HepG2 (cell line): ENCODE results near the gene APOM. TPM values are rescaled to one million over a fixed set of nuclear protein-coding genes. Genes with fewer than 3 reads are reported as not detected.

ENCODE experiments used
- ATAC-seq: fragments of 200-7000 bp; cut with Tn5 transposase; 3 replicates; pipeline ENCODE4 v1.9.1; 2020; ENCODE audit warnings: mild to moderate bottlenecking, moderate library complexity
- BruUV-seq: library from RNA; stranded (reverse); fragments of 400-500 nt; replicated peaks from 2 replicates; lab custom pipeline; 2021; lab: Mats Ljungman, UMichigan
- CTCF ChIA-PET: fragments of 300-600 bp; formaldehyde crosslinking; extraction: SDS; loops from one replicate; lab custom pipeline; 2021; ENCODE audit warnings: low total read pairs, inconsistent platforms, low intra/inter-chr PET ratio; lab: Yijun Ruan, JAX
- POLR2A ChIA-PET: fragments of 350-600 bp; sonication (Branson Sonifier 250); formaldehyde crosslinking; loops from one replicate; lab custom pipeline; 2020; ENCODE audit warnings: antibody characterized with exemption, inconsistent platforms; lab: Yijun Ruan, JAX
- DNase-seq: peaks from one replicate; pipeline ENCODE4 v3.0.0-alpha.2; 2015; ENCODE audit warnings: low spot score
- FAIRE-seq: peaks from 3 replicates; lab custom pipeline; 2011; peaks lifted over from hg19 to GRCh38; lab: Jason Lieb, UNC
- H2AFZ ChIP-seq: one replicate; pipeline ENCODE4 v1.6.1; 2011; ENCODE audit warnings: low read length, inconsistent platforms
- H3K27ac ChIP-seq: fragments of 300-600 bp; 3 replicates; pipeline ENCODE4 v1.8.0; 2011; ENCODE audit warnings: mixed run types, mild to moderate bottlenecking, mixed read lengths, low read length, inconsistent platforms; ENCODE audit not compliant: insufficient read depth; ENCODE audit errors: extremely low read length
- H3K27me3 ChIP-seq, 2 experiments: fragments of 200-600 bp in 1 of 2; 2 replicates in 1 of 2; 3 replicates in 1 of 2; pipeline versions ENCODE4 v1.6.0 to v1.8.0; 2011; ENCODE audit warnings: low read length in 2 of 2, mild to moderate bottlenecking in 2 of 2, moderate library complexity in 2 of 2, inconsistent platforms in 1 of 2; ENCODE audit not compliant: insufficient read depth in 2 of 2, control insufficient read depth in 1 of 2
- H3K36me3 ChIP-seq, 2 experiments: fragments of 200-600 bp in 1 of 2; replicated peaks in 1 of 2; 2 replicates in 1 of 2; 3 replicates in 1 of 2; pipeline versions ENCODE4 v1.5.1 to v1.8.0; 2011; ENCODE audit warnings: low read length in 2 of 2, inconsistent platforms in 1 of 2; ENCODE audit not compliant: insufficient read depth in 2 of 2, control insufficient read depth in 1 of 2
- H3K4me1 ChIP-seq: 2 replicates; pipeline ENCODE4 v1.5.1; 2012; ENCODE audit warnings: low read length, inconsistent platforms; ENCODE audit not compliant: insufficient read depth
- H3K4me2 ChIP-seq: 2 replicates; pipeline ENCODE4 v1.6.0; 2011; ENCODE audit warnings: low read depth, low read length, inconsistent platforms
- H3K4me3 ChIP-seq, 3 experiments: fragments of 200-600 bp in 1 of 3; sonication (generic), shearing (Covaris generic) in 1 of 3; replicated peaks in 1 of 3; 2 replicates each; pipeline ENCODE4 v1.5.1; 2011 to 2016; ENCODE audit warnings: low read length in 3 of 3, inconsistent platforms in 2 of 3, low read depth in 2 of 3, mild to moderate bottlenecking in 2 of 3, control low read depth in 1 of 3, mixed read lengths in 1 of 3; ENCODE audit not compliant: insufficient read depth in 1 of 3
- H3K79me2 ChIP-seq: one replicate; pipeline ENCODE4 v1.6.1; 2011; ENCODE audit warnings: low read length, inconsistent platforms; ENCODE audit not compliant: insufficient read depth
- H3K9ac ChIP-seq: 2 replicates; pipeline ENCODE4 v1.6.0; 2011; ENCODE audit warnings: mild to moderate bottlenecking, low read depth, low read length, inconsistent platforms; ENCODE audit not compliant: insufficient read depth
- H3K9me3 ChIP-seq: 2 replicates; pipeline ENCODE4 v1.5.1; 2012; ENCODE audit warnings: mild to moderate bottlenecking, low read length
- H4K20me1 ChIP-seq: 2 replicates; pipeline ENCODE4 v1.6.0; 2011; ENCODE audit warnings: inconsistent platforms, mild to moderate bottlenecking, low read length, moderate library complexity; ENCODE audit not compliant: insufficient read depth
- CEBPZ ChIP-seq: IDR thresholded peaks from 2 replicates; pipeline ENCODE4 v1.6.1; 2012; ENCODE audit warnings: low read length, improper control_type of control experiment
- DZIP1 ChIP-seq: sonication (generic); formaldehyde crosslinking; IDR thresholded peaks from 2 replicates; pipeline ENCODE4 v1.5.0; 2020; ENCODE audit warnings: mild to moderate bottlenecking, missing genetic modification reagents
- HMG20A ChIP-seq: IDR thresholded peaks from 2 replicates; pipeline ENCODE4 v1.6.1; 2016; ENCODE audit warnings: borderline replicate concordance
- ISL2 ChIP-seq: sonication (generic); formaldehyde crosslinking; IDR thresholded peaks from 2 replicates; pipeline ENCODE4 v1.5.0; 2020; ENCODE audit warnings: missing genetic modification reagents
- KDM1A ChIP-seq: IDR thresholded peaks from 2 replicates; pipeline ENCODE4 v1.6.1; 2016; ENCODE audit warnings: missing compliant biosample characterization
- MTA3 ChIP-seq: sonication (generic); formaldehyde crosslinking; IDR thresholded peaks from 2 replicates; pipeline ENCODE4 v1.4.0; 2020; ENCODE audit warnings: missing genetic modification reagents
- NFATC3 ChIP-seq: sonication (generic); formaldehyde crosslinking; IDR thresholded peaks from 2 replicates; pipeline ENCODE4 v1.5.1; 2020; ENCODE audit warnings: mild to moderate bottlenecking, missing genetic modification reagents
- SMAD9 ChIP-seq: sonication (generic); formaldehyde crosslinking; IDR thresholded peaks from 2 replicates; pipeline ENCODE4 v1.5.1; 2020; ENCODE audit warnings: mild to moderate bottlenecking, missing genetic modification reagents
- XRCC5 ChIP-seq: fragments of 200-400 bp; formaldehyde crosslinking; optimal IDR thresholded peaks from 2 replicates; pipeline ENCODE3; 2017; ENCODE audit warnings: mild to moderate bottlenecking, low read length
- ZNF3 ChIP-seq: IDR thresholded peaks from 2 replicates; pipeline ENCODE4 v1.7.0; 2017; ENCODE audit warnings: inconsistent platforms
- ZNF616 ChIP-seq: sonication (generic); formaldehyde crosslinking; IDR thresholded peaks from 2 replicates; pipeline ENCODE4 v1.5.0; 2020; ENCODE audit warnings: low read depth, mild to moderate bottlenecking, missing genetic modification reagents
- ZNF768 ChIP-seq: sonication (generic); formaldehyde crosslinking; IDR thresholded peaks from 2 replicates; pipeline ENCODE4 v1.4.0; 2020; ENCODE audit warnings: missing genetic modification reagents
- ZSCAN12 ChIP-seq: sonication (generic); formaldehyde crosslinking; IDR thresholded peaks from 2 replicates; pipeline ENCODE4 v1.9.0; 2021; ENCODE audit warnings: mild to moderate bottlenecking, missing genetic modification reagents
- WGBS: methylation state at CpG from one replicate; pipeline ENCODE4 v1.1.6; 2017; ENCODE audit warnings: low lambda C conversion rate; 5-methylcytosine and 5-hydroxymethylcytosine counted together
- in situ Hi-C: cut with HindIII; loops from 2 replicates; pipeline ENCODE4 v1.10.0; 2017; ENCODE audit warnings: low pct_unique_long_range_greater_than_20kb; ENCODE audit not compliant: extremely low pct_ligation_motif_present
- intact Hi-C: fragments of 100-400 bp; cut with micrococcal nuclease; formaldehyde crosslinking; loops from one replicate; pipeline ENCODE4 v1.10.0; 2022; ENCODE audit not compliant: unreplicated experiment
- polyA plus RNA-seq, 8 experiments: library from polyadenylated mRNA; depleted of rRNA in 3 of 8; stranded (reverse) in 7 of 8; unstranded in 1 of 8; fragments of >200 nt; fragmentation: Illumina TruSeq in 4 of 8; extraction: Trizol in 4 of 8; gene quantifications; 2 replicates each; pipeline versions ENCODE4 v1.2.1 to v1.2.3, GENCODE V29; 2011 to 2016; ENCODE audit warnings: low read depth in 4 of 8, missing spikeins in 1 of 8, mixed read lengths in 1 of 8; ENCODE audit not compliant: insufficient read depth in 1 of 8
- total RNA-seq, 5 experiments: library from RNA; depleted of rRNA; stranded (reverse); fragments of >200 nt; fragmentation: Illumina TruSeq; extraction: Trizol; gene quantifications; 2 replicates each; pipeline ENCODE4 v1.2.3, GENCODE V29; 2016; ENCODE audit warnings: low read depth in 1 of 5
- TF ChIP-seq, protein P1 (sequence below): sonication (generic); formaldehyde crosslinking; IDR thresholded peaks from 2 replicates; pipeline ENCODE4 v1.4.0; 2020; ENCODE audit warnings: missing genetic modification reagents
- TF ChIP-seq, protein P2 (sequence below): sonication (generic); formaldehyde crosslinking; IDR thresholded peaks from 2 replicates; pipeline ENCODE4 v1.5.0; 2020; ENCODE audit warnings: missing genetic modification reagents, mild to moderate bottlenecking, borderline replicate concordance

The APOM gene
- total and polyA plus RNA-seq, 2 of the 13 experiments (the other 11 are each of a cell fraction or from before 2014, with no cell fraction given) = 98.2 to 1,140 TPM

GRCh38 chr6:31690231-31691077 is 34.8 kb downstream of the APOM start (continued):
- TF ChIP-seq XRCC5 = peak; percentile 37

DNA sequence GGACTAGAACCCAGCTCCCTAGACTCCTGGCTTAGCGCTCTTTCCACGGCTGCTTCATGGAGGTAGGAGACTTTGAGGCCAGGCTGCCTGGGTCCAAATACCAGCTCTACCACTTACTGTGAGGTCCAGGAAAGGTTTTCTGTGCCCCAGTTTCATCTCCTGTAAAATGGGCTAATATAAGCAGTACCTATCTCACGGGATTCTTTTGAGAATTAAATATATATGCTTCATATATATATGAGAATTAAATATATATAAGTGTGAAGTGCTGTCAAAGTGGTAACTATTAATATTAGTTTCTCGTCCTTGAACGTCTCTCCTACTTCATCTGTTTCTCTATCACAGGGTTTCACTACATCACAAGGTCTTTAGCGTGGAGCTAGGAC is 35.4 kb downstream of the APOM start:
- Histone ChIP-seq H3K9me3 (no peaks in the 10 kb centered on the region), H3K79me2 (no peaks in the 10 kb centered on the region), H3K4me3 (no peak overlapping the region), H3K27me3 (no peaks in the 10 kb centered on the region), H3K9ac (no peak overlapping the region), H3K36me3 (peaks cover 62 to 75% of the 10 kb centered on the region in 2 experiments), H2AFZ (no peak overlapping the region), H3K4me2 (no peak overlapping the region), H4K20me1 (no peaks in the 10 kb centered on the region), H3K4me1 (peaks cover 12% of the 10 kb centered on the region; the same call in 1 of the 2 replicates), H3K27ac (no peak overlapping the region)
- BruUV-seq = no TSS peak
- ChIA-PET CTCF (interaction anchor here (0.5 kb wide), 1 partner anchor 10 kb away, joined by 3 read pairs; the partner anchor contains the start of gene LY6G5C), POLR2A (interaction anchor here (1.2 to 4.9 kb wide), 3 partner anchors 11 to 76 kb away, joined by 4 to 22 read pairs (median 4); partner anchors contain the start of gene ABHD16A)
- no peak for FAIRE-seq
- ATAC-seq = no peak
- in situ Hi-C loops (no loop called here), intact Hi-C loops (no loop called here)
- DNase-seq = no peak
- over 99% methylated on average over 6 of the region's 6 CpGs for WGBS
- TF ChIP-seq CEBPZ = no peak
- TF ChIP-seq, protein P1, sequence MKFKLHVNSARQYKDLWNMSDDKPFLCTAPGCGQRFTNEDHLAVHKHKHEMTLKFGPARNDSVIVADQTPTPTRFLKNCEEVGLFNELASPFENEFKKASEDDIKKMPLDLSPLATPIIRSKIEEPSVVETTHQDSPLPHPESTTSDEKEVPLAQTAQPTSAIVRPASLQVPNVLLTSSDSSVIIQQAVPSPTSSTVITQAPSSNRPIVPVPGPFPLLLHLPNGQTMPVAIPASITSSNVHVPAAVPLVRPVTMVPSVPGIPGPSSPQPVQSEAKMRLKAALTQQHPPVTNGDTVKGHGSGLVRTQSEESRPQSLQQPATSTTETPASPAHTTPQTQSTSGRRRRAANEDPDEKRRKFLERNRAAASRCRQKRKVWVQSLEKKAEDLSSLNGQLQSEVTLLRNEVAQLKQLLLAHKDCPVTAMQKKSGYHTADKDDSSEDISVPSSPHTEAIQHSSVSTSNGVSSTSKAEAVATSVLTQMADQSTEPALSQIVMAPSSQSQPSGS = no peak
- TF ChIP-seq ZNF3 (CRISPR knock-in tag) = no peak
- TF ChIP-seq KDM1A (CRISPR knock-in tag) = no peak
- no peak for TF ChIP-seq ZNF616 (CRISPR knock-in tag)
- no peak for TF ChIP-seq ZSCAN12 (CRISPR knock-in tag)
- TF ChIP-seq MTA3 (CRISPR knock-in tag) = no peak
- TF ChIP-seq, protein P2, sequence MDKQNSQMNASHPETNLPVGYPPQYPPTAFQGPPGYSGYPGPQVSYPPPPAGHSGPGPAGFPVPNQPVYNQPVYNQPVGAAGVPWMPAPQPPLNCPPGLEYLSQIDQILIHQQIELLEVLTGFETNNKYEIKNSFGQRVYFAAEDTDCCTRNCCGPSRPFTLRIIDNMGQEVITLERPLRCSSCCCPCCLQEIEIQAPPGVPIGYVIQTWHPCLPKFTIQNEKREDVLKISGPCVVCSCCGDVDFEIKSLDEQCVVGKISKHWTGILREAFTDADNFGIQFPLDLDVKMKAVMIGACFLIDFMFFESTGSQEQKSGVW (CRISPR knock-in tag) = no peak
- no peak for TF ChIP-seq ISL2
- TF ChIP-seq NFATC3 = no peak
- TF ChIP-seq HMG20A = no peak
- TF ChIP-seq DZIP1 (CRISPR knock-in tag) = no peak
- TF ChIP-seq ZNF768 (CRISPR knock-in tag) = no peak
- no peak for TF ChIP-seq SMAD9 (CRISPR knock-in tag)
